HepG2 (cell line): ENCODE data around the gene PRR11.

Experiments used
- EP300 ChIP-seq, 3 experiments: sonication (generic) in 1 of 3; formaldehyde crosslinking in 1 of 3; IDR thresholded peaks; 2 replicates each; pipeline versions ENCODE4 v1.5.1 to v1.6.1; 2011 to 2020; ENCODE audit warnings: low read depth in 2 of 3, low read length in 2 of 3, borderline replicate concordance in 1 of 3, improper control_type of control experiment in 1 of 3, mild to moderate bottlenecking in 1 of 3, missing genetic modification reagents in 1 of 3, moderate library complexity in 1 of 3
- RAD21 ChIP-seq: fragments of 450-650 bp; formaldehyde crosslinking; IDR thresholded peaks from 2 replicates; pipeline ENCODE4 v1.5.0; 2020; ENCODE audit warnings: mild to moderate bottlenecking
- RFX1 ChIP-seq: fragments of 450-650 bp; IDR thresholded peaks from 2 replicates; pipeline ENCODE4 v1.6.1; 2017
- RFX5 ChIP-seq: IDR thresholded peaks from 2 replicates; pipeline ENCODE4 v1.6.1; 2011; ENCODE audit warnings: low read depth, low read length, improper control_type of control experiment
- TAF1 ChIP-seq: sonication (generic); formaldehyde crosslinking; IDR thresholded peaks from 2 replicates; pipeline ENCODE4 v1.4.0; 2020; ENCODE audit warnings: missing genetic modification reagents
- TSC22D2 ChIP-seq: sonication (generic); formaldehyde crosslinking; IDR thresholded peaks from 2 replicates; pipeline ENCODE4 v1.5.1; 2020; ENCODE audit warnings: missing genetic modification reagents, mild to moderate bottlenecking, borderline replicate concordance
- ZFY ChIP-seq: sonication (generic); formaldehyde crosslinking; IDR thresholded peaks from 2 replicates; pipeline ENCODE4 v1.4.0; 2020; ENCODE audit warnings: missing genetic modification reagents
- ZNF589 ChIP-seq: sonication (generic); formaldehyde crosslinking; conservative IDR thresholded peaks from 2 replicates; pipeline ENCODE4 v1.8.0; 2022; ENCODE audit warnings: mild to moderate bottlenecking, moderate library complexity, missing genetic modification reagents
- ZZZ3 ChIP-seq: sonication (generic); formaldehyde crosslinking; IDR thresholded peaks from 2 replicates; pipeline ENCODE4 v1.4.0; 2020; ENCODE audit warnings: missing genetic modification reagents, mild to moderate bottlenecking, borderline replicate concordance
- TF ChIP-seq, protein P1 (sequence below): sonication (generic); formaldehyde crosslinking; IDR thresholded peaks from 2 replicates; pipeline ENCODE4 v1.5.0; 2020; ENCODE audit warnings: mild to moderate bottlenecking, missing genetic modification reagents, moderate library complexity

- TF ChIP-seq ZZZ3 (CRISPR knock-in tag) (no peak), ZNF589 (CRISPR knock-in tag) (no peak), TSC22D2 (CRISPR knock-in tag) (no peak), ZFY (CRISPR knock-in tag) (no peak), RAD21 (CRISPR knock-in tag) (no peak), RFX1 (no peak), EP300 (IDR thresholded peaks at IDR 0.05; ENCODE audit: low read depth in 2 of 2, low read length in 2 of 2) (no peak), EP300 (CRISPR knock-in tag; IDR thresholded peaks at IDR 0.05; ENCODE audit: borderline replicate concordance) (no peak), RFX5 (no peak), TAF1 (CRISPR knock-in tag) (no peak)
- TF ChIP-seq, protein P1, sequence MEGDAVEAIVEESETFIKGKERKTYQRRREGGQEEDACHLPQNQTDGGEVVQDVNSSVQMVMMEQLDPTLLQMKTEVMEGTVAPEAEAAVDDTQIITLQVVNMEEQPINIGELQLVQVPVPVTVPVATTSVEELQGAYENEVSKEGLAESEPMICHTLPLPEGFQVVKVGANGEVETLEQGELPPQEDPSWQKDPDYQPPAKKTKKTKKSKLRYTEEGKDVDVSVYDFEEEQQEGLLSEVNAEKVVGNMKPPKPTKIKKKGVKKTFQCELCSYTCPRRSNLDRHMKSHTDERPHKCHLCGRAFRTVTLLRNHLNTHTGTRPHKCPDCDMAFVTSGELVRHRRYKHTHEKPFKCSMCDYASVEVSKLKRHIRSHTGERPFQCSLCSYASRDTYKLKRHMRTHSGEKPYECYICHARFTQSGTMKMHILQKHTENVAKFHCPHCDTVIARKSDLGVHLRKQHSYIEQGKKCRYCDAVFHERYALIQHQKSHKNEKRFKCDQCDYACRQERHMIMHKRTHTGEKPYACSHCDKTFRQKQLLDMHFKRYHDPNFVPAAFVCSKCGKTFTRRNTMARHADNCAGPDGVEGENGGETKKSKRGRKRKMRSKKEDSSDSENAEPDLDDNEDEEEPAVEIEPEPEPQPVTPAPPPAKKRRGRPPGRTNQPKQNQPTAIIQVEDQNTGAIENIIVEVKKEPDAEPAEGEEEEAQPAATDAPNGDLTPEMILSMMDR (CRISPR knock-in tag) = no peak
Observed at GRCh38 chr17:59180626-59181025, 25.1 kb downstream of the PRR11 start.
